NCI-H524 treated with DMSO at 0.1 percent for 48 hours (cell line): ENCODE results near the gene PIAS1.
"Not testable (repeated sequence)": the region's sequence is repeated elsewhere in the genome, so short reads cannot be mapped to it uniquely, and the experiment has no call there.

Source experiments
- DNase-seq: peaks from one replicate; lab custom pipeline; 2025; lab: John Stamatoyannopoulos, UW

PIAS1 gene

DNA sequence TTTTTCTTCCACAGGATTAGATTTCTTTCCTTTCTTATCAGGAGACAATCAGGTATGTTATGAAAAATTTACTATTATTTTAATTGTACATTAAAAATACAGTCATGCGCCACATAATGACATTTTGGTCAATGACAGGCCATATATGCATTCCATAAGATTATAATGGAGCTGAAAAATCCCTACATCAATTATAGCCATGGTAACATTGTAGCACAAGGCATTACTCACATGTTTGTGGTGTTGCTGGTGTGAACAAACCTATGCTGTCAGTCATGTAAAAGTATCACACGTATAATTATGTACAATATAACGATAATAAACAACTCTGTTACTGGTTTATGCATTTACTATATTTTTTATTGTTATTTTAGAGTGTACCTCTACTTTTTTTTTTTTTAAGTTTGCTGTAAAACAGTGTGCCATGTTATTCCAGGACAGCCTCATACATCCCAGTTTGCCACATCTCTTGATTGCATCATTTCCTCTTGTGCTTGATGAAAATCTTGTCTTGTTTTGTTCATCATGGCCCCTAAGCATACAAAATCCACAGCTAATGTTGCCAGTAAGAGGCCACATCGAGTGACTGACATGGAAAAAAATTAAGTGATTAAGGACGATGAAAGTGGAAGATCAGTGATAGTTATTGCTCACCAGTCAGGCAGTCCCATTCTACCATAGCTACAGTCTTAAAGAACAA, 129.7 kb downstream of the PIAS1 start:
- no peak for DNase-seq

DNA sequence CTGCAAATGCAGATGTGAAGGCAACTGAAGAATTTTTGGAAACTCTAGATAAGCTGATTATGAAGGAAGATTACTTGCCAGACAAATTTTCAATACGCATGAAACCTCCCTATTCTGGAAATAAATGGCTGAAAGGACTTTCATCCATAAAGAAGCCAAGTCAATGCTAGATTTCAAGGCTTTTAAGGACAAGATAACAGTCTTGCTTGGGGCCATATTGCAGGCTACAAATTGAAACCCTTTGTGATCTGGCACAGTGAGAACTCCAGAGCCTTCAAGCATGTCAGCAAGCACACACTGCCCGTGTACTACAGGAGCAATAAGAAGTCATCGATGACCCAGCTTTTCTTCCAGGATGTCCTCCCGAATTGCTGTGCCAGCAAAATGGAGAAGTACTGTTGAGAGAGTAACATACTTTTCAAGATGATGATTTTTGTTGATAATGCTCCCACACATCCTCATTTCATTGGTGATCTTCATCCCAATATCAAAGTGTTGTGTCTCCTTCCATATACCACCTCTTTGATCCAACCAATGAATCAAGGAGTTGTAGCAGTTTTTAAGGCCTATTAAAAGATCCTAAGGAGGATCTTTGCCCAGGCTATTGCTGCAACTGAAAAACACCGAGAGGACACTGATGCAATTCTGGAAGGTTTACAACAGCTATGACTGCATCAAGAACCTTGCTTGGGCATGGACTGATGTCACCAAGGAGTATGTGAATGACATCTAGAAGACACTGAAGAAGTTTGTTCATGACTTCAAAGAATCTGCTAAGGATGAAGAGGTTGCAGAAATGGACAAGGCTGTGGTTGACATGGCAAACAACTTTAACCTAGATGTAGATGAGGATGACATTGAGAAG, 130.7 kb downstream of the PIAS1 start:
- no peak for DNase-seq

DNA sequence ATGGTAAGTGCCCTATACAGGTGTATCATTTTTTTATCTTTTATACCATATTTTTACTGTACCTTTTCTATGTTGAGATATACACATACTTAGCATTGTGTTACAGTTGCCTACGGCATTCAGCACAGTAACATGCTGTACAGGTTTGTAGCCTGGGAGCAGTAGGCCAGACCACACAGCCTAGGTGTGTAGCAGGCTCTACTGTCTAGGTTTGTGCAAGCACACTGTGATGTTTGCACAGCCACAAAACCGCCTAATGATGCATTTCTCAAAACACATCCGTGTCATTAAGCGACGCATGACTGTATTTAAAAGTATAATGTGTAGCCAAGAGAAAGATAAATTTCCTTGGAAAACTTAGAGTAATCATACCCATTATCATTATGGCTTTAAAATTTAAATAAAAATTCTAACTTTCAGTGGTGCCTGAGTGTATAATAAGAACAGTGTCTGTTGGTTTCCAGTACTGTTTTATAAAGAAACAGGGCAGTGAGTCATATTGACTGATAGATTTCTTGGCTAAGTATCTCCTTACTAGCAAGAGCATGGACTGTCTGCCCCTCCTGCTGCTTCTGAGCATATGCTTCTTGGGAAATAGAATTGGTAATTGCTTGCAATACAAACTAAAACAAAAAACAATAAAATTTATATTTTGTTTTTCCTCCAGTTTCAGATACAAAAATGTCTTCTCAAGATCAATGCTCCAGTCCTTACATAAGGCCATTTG, 132.7 kb downstream of the PIAS1 start:
- DNase-seq = no peak

DNA sequence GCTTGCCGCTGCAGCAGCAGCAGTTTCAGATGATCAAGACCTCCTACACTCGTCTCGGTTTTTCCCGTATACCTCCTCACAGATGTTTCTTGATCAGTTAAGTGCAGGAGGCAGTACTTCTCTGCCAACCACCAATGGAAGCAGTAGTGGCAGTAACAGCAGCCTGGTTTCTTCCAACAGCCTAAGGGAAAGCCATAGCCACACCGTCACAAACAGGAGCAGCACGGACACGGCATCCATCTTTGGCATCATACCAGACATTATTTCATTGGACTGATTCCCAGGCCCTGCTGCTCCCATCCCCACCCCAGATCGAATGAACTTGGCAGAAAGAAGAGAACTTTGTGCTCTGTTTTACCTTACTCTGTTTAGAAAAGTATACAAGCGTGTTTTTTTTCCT, 133.4 kb downstream of the PIAS1 start:
- DNase-seq = no peak

DNA sequence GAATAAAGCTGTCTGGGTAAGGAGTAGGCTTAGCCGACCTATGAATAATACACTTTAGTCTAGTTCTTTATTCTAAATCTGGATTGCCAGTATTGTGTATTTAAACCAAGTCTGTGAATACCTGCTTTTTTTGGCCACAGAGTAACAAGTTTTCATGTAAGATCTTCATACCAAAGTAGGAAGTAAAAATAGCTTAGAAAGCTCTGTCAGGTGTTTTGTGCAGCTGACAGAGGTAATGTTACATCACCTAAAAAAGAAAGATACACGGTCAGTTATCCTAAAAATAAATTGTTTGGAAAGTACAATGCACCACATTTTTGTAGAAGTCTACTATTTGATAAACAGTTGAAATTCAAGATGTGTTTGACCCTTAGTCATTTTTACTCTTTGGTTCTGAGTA, 134.5 kb downstream of the PIAS1 start:
- DNase-seq = no peak

DNA sequence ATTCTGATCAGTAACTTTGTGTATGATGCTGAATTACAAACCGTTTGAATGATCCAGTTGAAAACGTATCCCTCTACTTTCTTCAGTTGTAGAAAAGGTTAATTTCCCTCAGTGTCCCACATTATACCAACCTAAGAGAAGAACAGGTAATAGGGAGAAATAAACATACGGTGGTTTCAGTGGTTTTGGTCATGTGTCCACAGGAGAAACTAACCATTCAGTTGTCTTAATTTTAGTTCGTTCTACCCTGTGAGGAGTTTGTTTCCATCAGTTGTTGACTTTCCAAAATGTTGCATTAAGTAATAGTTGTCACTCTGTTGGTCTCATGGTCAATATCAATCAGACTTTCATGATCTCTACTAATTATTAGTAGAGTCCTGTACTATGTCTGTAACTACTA, 135.9 kb downstream of the PIAS1 start:
- DNase-seq = no peak

DNA sequence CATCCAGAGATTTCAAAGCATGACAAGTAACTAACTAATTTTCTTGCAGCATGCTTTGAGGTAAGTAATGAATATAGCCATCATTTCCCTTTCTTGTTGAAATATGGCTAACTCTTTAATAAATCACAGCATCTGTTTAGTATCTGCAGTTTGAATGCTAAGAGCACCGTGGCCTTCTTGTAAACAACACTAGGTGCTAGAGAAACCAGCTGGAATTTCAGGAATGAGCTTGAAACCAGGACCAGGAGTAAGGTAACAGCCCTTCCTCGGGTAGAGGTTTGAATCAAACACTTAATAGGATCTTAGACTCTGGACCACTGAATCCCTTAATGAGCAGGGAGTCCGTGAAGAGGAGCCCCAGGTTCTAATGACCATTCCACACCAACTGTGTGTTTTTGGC, 137.4 kb downstream of the PIAS1 start:
- DNase-seq = no peak

DNA sequence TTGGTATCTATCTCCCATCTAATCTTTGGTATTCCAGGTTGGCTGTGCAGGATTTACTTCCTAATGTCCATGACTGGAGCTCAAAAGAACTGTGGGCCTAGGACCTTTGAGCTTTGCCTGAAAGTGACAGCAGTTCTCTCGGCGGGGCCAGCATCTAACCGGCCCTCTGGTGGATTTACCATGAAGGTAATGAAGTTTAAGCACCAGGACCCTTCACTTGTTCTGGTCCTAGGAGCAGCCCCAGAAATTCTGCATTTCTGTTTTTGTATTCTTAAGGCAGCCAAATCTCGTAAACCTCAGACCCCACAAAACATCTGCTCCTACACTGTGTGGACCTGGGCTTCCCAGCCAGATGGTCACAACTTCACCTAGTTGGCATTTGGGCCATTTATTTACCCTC, 138.0 kb downstream of the PIAS1 start:
- DNase-seq = no peak

DNA sequence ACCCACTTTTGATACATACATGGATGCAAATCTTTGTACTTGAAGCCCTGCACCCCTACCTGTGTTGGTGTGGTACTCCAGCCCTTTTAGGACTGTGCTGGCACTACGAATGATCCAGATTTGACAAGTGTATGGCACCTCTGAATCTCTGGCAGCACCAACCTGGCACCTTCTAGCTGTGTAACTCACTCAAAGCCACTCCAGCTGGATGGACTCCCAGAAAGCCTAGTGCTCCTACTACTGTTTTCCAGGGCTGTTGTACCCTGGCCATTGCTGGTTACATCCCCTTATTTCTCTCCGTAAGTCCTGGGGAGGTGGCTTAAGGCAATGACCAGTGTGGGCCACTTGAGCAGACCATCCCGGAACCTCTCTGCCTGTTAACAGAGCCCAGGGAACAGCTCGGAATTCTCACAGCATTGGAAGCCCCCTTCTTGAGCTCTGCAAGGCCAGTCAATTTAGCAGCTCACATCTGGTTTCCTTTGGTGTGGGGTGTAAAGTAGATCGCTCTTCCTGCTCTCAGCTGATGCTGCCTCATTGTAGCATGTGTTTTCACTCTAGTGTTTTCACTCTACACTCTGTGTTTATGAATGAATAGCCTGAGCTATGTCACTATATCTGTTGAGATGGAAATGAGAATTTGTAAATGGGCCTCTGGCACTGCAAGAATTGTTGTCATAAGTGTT, 138.8 kb downstream of the PIAS1 start:
- DNase-seq = no peak

DNA sequence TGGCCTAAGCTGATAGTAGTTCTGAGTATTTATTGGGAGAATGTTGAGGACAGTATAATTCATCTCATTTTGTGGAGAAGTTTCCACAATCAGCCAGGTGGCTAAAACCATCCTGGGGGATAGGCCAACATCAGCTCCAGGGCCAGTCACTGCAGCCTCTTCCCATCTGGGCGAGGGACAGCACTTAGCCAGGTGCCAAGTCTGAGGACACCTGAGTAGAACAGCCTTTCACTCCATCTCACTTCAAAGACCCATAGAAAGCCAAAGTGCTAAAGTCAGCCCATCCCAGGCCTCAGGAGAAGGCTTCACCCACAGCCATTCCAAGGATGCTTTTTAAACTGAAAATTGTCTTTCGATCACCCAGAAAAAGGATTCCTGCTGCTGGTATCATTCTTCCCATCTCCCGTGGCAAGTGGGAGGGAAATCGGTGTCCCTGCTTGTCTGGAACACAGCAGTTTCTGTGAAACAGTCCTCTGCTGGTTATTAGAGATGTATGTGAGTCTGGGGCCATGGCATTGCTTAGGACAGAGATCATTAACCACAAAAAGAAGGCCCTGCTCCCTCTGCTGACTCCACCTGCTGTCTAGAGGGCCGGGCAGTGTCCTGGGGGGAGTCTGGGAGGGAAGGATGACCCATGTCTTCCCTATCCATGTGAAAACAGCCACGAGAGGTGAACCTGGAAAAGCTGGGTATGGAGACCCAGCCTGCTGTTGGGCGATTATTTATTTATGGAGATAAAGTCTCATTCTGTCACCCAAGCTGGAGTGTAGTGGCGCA, 141.4 kb downstream of the PIAS1 start:
- DNase-seq = no peak

DNA sequence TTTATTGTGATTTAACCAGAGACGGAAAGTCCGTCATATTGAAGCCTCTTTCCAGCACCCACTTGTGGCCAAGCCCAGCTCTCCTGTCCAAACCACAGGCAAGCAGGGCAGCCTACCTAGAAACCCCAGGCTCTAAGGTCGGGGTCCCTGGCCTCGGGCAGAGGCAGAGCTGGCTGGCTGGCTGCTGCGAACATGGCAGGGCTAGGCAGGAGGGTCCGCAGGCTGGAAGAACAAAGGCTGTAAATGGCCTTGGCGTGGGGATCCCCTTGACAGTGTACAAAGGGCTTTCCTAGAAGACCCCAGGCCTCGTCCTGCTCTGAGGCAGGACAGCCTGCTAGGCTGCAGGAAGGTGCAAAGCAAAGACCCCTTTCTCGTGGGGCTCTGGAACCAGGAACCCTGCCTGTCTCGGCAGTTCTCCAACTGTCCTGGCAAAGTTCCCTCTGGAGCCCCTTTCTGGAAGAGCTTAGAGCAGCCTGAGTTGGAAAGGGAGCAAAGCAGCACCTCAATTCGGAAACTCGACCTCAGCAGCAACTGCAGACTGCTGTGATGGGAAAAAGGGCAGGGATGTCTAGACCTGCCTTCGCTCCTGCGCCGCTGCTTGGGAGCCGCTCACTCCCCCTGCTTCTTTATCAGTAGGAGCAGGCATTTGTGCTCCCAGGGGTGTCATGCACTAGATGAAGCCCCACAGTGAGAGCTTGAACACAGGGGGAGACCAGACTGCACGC, 142.5 kb downstream of the PIAS1 start:
- DNase-seq = no peak

DNA sequence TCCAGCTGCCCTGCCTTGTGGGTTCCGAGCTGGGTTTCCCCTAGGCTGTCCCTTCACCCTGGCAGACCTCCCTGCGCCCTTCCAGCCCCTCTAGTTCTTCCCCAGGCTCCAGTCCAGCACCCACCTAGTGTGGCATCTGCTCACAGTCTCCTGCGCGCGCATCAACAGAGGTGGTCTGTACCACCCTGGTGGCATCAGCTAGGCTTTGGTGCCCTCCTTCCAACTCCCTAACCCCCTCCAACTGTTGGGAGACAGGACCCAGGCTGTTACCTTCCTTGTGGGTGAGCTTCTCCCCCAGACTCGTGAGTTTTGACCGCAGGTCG, 143.0 kb downstream of the PIAS1 start:
- no peak for DNase-seq

DNA sequence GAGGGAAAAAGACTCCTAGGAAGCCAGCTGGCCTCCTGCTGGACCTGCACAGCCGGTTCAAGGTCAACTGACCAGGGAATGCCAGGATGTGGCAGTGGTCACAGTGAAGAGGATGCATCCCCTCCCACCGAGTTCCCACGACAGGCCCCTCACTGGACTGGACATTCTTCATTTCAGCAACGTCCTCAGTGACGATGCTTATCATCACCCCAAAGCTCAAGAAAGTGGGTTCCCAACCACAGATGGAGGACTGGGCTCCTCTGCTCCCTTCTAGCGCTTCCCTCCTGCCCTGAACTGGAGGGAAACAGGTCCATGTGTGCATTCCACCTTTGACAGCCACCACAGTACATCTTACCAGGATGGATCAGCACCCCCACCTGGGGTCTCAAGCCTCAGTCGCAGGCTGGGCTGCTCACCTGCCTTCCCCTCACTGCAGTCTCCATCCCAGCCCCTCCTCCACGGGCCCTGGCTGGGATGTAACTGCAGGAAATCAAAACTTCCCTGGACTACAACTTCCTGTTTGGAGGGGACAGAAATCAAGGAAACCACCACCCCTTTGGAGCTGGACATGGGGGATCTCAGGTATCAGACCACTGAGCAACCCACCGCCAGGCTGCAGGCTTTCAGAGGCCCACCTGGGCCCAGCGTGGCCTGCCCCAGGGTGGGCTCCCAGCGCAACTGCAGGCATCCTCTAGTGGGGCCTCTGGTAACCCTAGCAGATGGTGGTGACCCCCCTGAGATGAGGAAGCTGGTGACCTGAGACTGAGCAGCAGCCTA, 143.7 kb downstream of the PIAS1 start:
- no peak for DNase-seq

DNA sequence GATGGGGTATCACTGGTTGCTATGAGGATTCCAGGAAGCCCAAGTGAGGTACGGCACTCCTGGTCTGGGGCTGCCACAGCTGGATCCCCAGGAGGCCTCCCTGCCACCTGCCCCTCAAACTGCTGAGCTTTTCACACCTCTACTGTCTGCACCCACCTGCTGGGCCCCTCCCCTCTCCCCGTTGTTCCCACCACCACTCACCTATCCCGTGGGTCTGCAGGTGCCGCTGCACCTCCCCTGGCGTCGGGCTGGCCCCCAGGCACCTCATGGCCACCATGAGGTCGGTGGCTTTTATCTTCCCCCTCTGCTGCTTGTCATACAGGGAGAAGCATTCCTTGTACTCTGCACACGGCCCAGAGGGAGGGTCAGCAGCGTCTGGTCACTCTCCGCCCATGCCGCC, 145.2 kb downstream of the PIAS1 start:
- no peak for DNase-seq

DNA sequence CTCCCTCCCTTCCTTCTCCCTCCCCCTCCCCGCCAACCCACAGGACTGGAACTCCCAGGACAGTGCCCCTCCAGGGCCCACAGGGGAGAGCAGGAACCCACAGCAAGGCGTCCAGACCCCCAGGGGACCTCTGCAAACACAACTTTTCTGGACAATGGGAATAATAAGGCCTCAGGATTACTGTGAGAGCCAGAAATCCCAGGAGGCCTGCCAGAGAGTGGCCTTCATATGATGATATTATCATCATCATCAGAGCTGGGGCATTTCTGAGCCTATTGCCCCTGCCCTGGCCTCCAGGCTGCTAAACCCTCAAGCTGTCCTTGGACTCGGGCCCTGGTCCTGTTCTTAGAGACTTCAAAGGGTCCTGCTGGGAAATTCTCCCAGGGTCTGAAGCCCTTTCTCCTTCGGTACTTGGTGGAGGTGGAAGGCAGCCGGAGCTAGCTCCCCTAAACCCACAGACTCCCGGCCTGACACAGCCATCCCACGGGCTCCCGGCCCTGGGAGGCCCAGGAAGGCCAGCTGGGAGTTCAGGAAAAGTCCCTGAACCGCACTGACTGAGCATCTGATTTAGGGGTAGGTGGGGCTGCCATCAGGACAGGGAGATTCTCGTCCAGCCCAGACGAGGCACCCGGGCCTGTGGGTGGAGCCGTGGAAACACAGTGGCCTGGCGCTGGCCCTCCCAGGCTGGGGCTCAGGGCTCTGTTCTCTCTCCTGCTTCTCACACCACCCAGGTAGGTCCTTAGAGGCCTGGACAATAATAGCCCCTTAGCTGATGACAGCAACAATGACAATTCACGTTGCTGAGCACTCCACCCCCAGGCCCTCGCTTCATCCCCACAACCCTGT, 146.1 kb downstream of the PIAS1 start:
- DNase-seq = no peak

DNA sequence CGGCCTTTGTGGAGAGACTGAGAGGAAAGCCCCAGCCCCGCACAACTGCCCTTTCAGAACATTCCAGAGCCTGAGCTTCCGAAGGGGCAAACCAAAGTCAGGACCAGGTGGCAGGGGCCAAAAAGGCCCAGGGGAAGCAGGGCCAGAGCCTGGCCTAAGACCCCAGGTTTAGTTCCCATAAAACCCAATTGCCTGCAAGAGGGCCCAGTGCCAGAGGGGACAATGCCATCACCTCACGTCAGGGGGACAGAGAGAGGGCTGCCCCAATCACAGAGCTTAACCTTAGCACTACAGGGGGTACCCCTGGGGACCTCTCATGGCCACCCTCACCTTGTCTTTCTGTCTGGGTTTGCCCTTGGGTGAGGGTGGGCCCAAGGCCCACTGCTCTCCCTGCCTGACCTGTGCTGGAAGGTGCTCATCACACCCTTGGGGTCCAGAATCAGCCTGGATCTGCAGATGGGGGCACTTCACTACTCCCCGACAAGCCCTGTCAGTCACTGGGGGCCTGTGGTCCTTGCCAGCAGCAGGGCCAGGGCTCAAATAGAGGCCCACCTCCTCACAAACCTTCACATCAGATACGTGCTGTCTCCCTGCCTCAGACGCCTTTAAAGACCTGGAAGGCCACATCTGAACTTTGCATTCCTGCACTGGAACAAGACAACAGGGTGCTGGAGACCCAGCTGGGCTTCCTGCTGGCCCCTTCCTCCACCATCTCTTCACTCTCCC, 147.2 kb downstream of the PIAS1 start:
- DNase-seq = no peak

DNA sequence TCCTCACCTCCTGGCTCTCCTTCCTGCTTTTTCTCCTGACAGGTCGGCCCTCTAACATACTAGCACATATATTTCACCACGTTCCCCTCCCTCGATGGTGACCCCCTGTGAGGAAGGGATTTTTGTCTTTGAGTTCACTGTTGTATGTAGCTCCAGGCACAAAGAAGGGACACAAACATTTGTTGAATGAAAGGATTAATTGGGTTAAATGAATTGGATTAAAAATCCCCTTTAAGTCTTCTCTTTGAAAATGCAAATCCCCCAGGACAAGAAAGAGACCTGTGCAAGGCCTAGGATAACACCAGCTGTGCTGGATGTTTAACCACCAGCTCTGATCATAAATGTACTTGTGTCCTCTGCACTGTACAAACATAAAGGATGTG, 147.8 kb downstream of the PIAS1 start:
- DNase-seq = no peak

DNA sequence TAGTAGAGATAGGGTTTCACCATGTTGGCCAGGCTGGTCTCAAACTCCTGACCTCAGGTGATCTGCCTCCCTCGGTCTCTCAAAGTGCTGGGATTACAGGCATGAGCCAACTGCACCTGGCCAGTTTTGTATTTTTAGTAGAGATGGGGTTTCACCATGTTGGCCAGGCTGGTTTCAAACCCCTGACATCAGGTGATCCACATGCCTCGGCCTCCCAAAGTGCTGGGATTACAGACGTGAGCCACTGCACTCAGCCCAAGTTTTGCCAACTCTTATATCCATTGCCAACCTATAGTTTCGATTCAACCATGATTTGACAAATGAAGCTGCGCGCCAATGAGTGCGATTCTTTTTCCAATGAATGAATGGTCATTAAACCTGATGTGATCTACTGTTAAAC, 148.9 kb downstream of the PIAS1 start:
- DNase-seq = not testable (repeated sequence)

DNA sequence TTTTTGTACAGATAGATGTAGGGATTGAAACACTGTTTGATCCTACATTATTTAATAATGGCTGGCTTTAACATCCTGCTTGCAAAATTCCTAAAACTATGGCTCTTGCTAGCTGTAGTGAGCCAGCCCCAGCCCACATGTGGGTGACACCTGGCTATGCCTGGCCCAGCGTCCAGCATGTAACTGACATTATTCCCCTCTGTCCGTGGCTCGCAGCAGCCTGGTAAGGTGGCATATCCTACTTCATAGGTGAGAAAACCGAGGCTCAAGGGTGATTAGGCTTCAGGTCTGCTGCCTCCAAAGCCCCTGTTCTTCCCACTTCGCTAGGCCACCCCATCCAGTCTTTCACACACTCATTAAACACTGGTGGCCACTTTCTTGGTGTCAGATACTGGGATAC, 149.4 kb downstream of the PIAS1 start:
- DNase-seq = no peak
